GM12875 (cell line): ENCODE measurements around the gene IDE.

Source experiments
- H3K4me3 ChIP-seq: one replicate; pipeline ENCODE4 v1.5.1; 2011; ENCODE audit warnings: low read depth, low read length, control low read depth
- CTCF ChIP-seq: IDR thresholded peaks from 2 replicates; pipeline ENCODE4 v1.5.1; 2011; ENCODE audit warnings: low read depth, mild to moderate bottlenecking, control low read depth, inconsistent platforms, low read length, moderate library complexity, borderline replicate concordance; ENCODE audit not compliant: insufficient read depth

Gene IDE

GRCh38 chr10:92492748-92493240, 81.1 kb downstream of the IDE start:
- no peak overlapping the region for H3K4me3 ChIP-seq

GRCh38 chr10:92490387-92490786, 83.5 kb downstream of the IDE start:
- H3K4me3 ChIP-seq: no peak overlapping the region
- TF ChIP-seq CTCF: no peak

More at GRCh38 chr10:92492748-92493240, 81.1 kb downstream of the IDE start:
- TF ChIP-seq CTCF: no peak

- TF ChIP-seq CTCF: no peak
- no peak overlapping the region for H3K4me3 ChIP-seq
Observed at GRCh38 chr10:92486637-92487036, 87.3 kb downstream of the IDE start.

GRCh38 chr10:92483539-92483938, 90.4 kb downstream of the IDE start:
- H3K4me3 ChIP-seq: no peak overlapping the region
- TF ChIP-seq CTCF: no peak

GRCh38 chr10:92480413-92480812, 93.5 kb downstream of the IDE start:
- no peak for TF ChIP-seq CTCF
- H3K4me3 ChIP-seq: no peak overlapping the region

- H3K4me3 ChIP-seq: no peak overlapping the region
- TF ChIP-seq CTCF: no peak
Observed at GRCh38 chr10:92479547-92479946, 94.3 kb downstream of the IDE start.

- TF ChIP-seq CTCF: no peak
- H3K4me3 ChIP-seq: no peak overlapping the region
Observed at GRCh38 chr10:92478536-92478935, 95.4 kb downstream of the IDE start.
